GM19438 (cell line): Measurements from ENCODE around the gene DNM3.
"Not testable (repeated sequence)": the region's sequence is repeated elsewhere in the genome, so short reads cannot be mapped to it uniquely, and the experiment has no call there.

Experiments used
- ATAC-seq: cut with Tn5 transposase; IDR thresholded peaks from one replicate; pipeline ENCODE4 v1.9.1; 2021; ENCODE audit warnings: low read depth; ENCODE audit not compliant: unreplicated experiment

DNM3 gene

DNA sequence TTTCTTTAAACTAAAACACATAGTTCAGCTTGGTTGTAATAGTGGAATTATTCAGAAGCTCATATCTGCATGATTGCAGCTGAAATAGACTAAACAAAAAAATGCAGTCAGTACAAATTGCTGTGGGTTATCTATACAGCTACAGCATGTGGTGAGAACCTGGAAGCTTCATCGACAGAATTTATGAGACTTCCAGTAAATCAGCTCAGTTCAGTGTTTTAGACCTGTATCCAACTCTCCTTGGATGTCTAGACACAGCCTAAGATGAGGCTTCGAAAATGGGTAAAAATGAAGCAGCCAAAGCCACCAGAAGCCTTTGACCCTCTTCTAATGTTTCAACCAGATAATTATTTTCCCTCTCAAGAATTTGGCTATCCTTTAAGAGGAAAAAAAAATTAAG is 452.1 kb downstream of the DNM3 start:
- ATAC-seq, result no peak

DNA sequence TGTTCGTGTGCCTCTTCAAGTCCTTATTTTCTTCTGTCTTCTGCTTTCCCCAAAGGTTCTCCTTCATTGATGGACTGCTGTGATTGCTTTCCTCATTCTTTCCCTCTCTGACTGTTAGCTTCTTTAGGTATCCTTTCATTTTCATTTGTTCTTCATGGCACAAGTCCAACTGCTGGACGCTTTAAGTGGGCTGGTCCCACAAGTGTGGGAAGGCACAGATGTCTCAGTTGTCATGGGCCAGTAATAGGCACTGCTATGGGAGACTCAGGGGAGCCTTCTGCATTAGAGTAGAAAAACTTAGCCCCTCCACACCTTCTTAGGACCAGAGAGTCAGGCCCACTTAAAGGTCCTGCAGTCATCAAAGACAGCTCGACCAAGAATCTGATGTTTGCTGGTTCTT is 456.8 kb downstream of the DNM3 start:
- ATAC-seq, result no peak

- no peak for ATAC-seq
Observed at GRCh38 chr1:172298911-172299310, 457.6 kb downstream of the DNM3 start.

GRCh38 chr1:172299515-172299914 is 458.2 kb downstream of the DNM3 start:
- no peak for ATAC-seq

DNA sequence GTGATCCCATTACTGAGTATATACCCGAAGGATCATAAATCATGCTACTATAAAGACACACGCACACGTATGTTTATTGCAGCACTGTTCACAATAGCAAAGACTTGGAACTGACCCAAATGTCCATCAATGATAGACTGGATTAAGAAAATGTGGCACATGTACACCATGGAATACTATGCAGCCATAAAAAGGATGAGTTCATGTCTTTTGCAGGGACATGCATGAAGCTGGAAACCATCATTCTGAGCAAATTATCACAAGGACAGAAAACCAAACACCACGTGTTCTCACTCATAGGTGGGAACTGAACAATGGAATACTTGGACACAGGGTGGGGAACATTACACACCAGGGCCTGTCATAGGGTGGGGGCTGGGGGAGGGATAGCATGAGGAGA is 466.2 kb downstream of the DNM3 start:
- not testable (repeated sequence) for ATAC-seq

GRCh38 chr1:172308142-172308541 is 466.8 kb downstream of the DNM3 start:
- no peak for ATAC-seq

DNA sequence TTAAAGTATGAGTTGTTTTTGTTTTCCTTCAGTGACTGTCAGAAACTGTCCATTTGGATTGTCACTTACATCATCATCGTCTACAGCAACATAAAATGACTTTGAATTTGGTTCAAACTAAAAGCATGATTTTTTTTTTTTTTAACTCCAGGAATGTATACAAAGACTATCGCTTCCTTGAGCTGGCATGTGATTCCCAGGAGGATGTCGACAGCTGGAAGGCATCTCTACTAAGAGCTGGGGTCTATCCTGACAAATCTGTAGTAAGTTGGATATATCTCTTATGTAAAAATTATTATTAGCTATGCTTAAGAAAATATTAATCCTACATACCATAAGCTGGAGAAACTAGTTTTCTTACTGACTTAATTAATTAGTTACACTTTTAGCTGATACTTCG is 467.3 kb downstream of the DNM3 start:
- ATAC-seq, result no peak

- no peak for ATAC-seq
Observed at GRCh38 chr1:172320733-172321132, 479.4 kb downstream of the DNM3 start.

DNA sequence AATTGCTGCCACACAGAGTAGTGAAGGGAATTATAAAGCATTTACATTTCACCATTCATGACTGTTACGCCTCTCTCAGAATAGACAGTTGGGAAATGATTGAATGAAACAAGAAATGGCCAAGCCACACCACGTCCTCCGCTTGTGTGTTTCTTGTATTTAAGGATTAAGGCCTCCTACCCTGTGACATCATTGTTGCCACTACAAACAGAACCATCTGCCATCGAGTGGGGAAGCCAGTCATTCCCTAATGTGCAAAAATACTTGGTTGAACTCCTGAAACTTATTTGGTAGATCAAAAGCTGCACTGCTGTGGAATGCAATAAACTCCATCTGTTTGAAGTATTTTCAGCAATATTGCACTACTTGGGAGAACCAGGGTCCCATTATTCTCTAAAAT is 480.2 kb downstream of the DNM3 start:
- no peak for ATAC-seq

GRCh38 chr1:172322219-172323061 is 481.1 kb downstream of the DNM3 start:
- no peak for ATAC-seq

GRCh38 chr1:172323686-172324085 is 482.4 kb downstream of the DNM3 start:
- ATAC-seq, result no peak

- ATAC-seq, result no peak
Observed at GRCh38 chr1:172324086-172324485, 482.8 kb downstream of the DNM3 start.

DNA sequence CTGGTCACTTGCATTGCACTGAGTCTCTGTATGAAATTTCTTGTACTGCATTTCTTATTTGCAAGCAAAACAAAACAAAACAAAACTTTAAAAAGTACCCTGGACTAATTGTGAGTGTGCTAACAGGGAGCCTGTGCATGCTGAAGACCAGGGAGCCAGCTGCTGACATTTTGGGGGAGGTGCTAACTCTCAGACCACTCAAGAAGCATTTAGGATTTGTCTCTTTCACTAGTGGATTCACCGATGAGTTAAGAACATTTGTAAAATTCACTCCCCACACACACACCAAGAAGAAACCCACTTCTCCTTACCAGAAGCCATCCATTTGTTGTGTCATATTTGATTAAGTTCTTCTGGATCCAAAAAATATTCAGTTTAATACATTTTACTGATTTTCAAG is 483.5 kb downstream of the DNM3 start:
- ATAC-seq, result no peak

- no peak for ATAC-seq
Observed at GRCh38 chr1:172325531-172325930, 484.2 kb downstream of the DNM3 start.

DNA sequence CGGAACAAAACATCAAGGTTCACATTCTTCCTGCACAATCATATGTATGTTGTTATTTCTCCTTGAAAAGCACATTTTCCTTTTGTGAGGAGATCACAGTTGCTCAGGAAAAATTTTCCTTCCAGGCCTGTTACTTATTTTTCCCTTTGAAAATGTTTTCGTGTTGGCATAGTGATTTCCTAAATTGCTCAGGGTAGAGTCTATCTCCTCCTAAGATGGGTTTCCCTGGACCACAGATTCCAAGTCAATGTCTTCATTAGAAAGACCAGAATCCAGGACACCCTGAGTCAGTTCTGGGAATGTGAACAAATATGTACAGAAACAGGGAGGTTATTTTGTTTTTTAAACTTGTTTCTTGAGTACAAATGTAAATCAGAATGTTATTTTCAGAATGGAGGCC is 484.8 kb downstream of the DNM3 start:
- ATAC-seq, result no peak

DNA sequence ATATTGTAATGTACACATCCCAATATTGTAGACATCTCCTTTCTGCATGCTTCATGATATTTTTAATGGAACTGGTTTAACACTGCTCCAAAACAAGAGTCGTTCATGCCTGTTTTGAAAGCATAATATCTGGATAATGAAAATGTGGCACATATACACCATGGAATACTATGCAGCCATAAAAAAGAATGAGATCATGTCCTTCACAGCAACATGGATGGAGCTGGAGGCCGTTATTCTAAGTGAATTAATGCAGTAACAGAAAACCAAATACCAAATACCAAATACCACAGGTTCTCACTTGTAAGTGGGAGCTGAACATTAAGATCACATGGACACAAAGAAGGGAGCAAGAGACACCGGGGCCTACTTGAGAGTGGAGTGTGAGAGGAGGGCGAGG is 487.0 kb downstream of the DNM3 start:
- no peak for ATAC-seq

DNA sequence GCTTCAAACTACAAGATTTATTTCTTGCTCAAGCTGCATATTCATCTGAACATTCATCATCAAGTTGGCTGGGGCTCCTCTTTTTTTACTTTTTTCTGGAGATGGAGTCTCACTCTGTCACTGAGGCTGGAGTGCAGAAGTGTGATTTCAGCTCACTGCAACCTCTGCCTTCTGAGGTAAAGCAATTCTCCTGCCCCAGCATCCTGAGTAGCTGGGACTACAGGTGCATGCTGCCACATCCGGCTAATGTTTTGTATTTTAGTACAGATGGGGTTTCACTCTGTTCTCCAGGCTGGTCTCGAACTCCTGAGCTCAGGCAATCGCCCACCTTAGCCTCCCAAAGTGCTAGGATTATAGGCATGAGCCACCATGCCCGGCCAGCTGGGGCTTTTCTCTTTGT is 490.9 kb downstream of the DNM3 start:
- ATAC-seq, result no peak

DNA sequence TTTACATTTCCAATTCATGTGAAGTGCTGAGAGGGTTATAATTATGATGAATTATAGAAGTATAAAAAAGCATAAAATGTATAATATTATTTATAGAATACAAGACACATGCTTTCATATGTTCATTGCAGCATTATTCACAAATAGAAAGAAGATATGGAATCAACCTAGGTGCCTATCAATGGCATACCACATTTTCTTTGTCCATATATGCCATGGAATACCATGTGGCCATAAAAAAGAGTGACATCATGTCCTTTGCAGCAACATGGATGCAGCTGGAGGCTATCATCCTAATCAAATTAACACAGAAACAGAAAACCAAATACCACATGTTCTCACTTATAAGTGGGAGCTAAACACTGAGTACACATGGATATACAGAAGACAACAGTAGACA is 494.1 kb downstream of the DNM3 start:
- ATAC-seq, result no peak

DNA sequence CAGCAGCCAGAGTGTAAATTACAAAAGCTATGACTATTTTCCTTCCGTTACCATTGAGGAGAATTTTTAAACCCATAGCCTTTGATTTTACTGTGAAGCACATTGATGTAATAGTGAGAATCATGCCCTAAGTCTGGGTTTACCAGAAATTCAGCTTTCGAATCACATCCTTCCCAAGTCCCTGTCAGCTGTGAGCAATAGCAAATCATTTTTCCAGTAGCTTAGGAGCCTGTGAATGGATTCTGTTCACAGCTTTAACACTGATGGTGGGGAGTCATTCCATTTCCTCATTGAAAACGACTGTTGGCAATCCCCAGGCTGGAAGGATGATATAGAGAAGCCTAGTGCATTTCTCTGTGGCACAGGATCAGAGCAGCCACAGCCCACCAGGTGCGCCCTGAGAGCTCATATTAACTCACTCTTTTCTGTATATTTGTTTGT is 497.0 kb downstream of the DNM3 start:
- ATAC-seq, result no peak

DNA sequence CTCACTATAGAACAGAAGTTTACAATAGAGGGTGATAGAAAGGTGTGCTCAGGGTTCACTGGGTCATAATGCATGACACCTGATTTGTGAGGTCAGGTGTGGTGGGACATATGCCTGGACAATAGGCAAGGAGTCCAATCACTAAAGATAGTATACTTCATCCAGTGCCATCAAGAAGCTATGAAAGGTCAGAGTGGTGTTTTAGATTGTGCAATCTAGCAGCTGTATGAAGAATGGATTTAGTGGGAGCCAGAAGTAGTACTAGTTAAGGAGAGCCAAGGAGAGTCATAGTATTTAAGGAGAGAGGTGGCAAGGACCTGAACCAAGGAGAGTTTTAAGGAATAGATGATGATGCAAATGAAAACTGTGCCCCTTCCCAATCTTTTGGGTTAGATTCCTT is 498.5 kb downstream of the DNM3 start:
- no peak for ATAC-seq

- ATAC-seq, result no peak
Observed at GRCh38 chr1:172340520-172340919, 499.2 kb downstream of the DNM3 start.

- ATAC-seq, result no peak
Observed at GRCh38 chr1:172341697-172342096, 500.4 kb downstream of the DNM3 start.
